ENCODE results near the gene CLBA1. TPM values are rescaled to one million over a fixed set of nuclear protein-coding genes. Genes with fewer than 3 reads are reported as not detected.

CLBA1 gene
- total RNA-seq, 2 experiments from 2014 or later = 0.82 to 1.2 TPM

GRCh38 chr14:104980611-104981531 lies 4.7 kb upstream of the CLBA1 start:
- Histone ChIP-seq H3K9me2 (ENCODE audit: insufficient read depth, low read length) (no peaks in the 10 kb centered on the region), H3K4me3 (ENCODE audit: low read depth, low read length, poor library complexity, severe bottlenecking) (no peak overlapping the region), H3K9me3 (ENCODE audit: low read length) (no peaks in the 10 kb centered on the region), H3K79me2 (ENCODE audit: insufficient read depth, low read depth, low read length) (no peaks in the 10 kb centered on the region), H3K4me1 (ENCODE audit: insufficient read depth, low read length, poor library complexity, severe bottlenecking) (peaks cover under 1% of the 10 kb centered on the region), H3K27ac (ENCODE audit: low read depth, low read length, poor library complexity, severe bottlenecking) (no peak overlapping the region), H3K36me3 (ENCODE audit: insufficient read depth, low read length) (no peaks in the 10 kb centered on the region), H4K20me1 (ENCODE audit: insufficient read depth, low read length) (no peaks in the 10 kb centered on the region), H3K4me2 (ENCODE audit: low read length) (no peak overlapping the region), H2AFZ (ENCODE audit: low read length) (no peak overlapping the region)
- POLR2A ChIA-PET = no interaction called here
- no TSS peak for BruUV-seq (replicated peaks)
- CTCF ChIA-PET (ENCODE audit: unreplicated experiment) = no interaction called here
- no peak for TF ChIP-seq EZH2phosphoT487 (IDR thresholded peaks at IDR 0.05; ENCODE audit: borderline replicate concordance, low read depth, low read length)
- TF ChIP-seq CTCF (conservative IDR thresholded peaks at IDR 0.05; ENCODE audit: low read length) = no peak
- DNase-seq (ENCODE audit: low spot score) = no peak
- intact Hi-C loops (cut with micrococcal nuclease; ENCODE audit: unreplicated experiment) = no loop called here

- Histone ChIP-seq H2AFZ (ENCODE audit: low read length) (no peak overlapping the region), H3K79me2 (ENCODE audit: insufficient read depth, low read depth, low read length) (no peaks in the 10 kb centered on the region), H3K9me2 (ENCODE audit: insufficient read depth, low read length) (no peaks in the 10 kb centered on the region), H3K4me1 (ENCODE audit: insufficient read depth, low read length, poor library complexity, severe bottlenecking) (peaks cover 3% of the 10 kb centered on the region), H3K27ac (ENCODE audit: low read depth, low read length, poor library complexity, severe bottlenecking) (no peak overlapping the region), H3K4me3 (ENCODE audit: low read depth, low read length, poor library complexity, severe bottlenecking) (no peak overlapping the region), H3K4me2 (ENCODE audit: low read length) (no peak overlapping the region), H3K9me3 (ENCODE audit: low read length) (no peaks in the 10 kb centered on the region), H4K20me1 (ENCODE audit: insufficient read depth, low read length) (no peaks in the 10 kb centered on the region), H3K36me3 (ENCODE audit: insufficient read depth, low read length) (no peaks in the 10 kb centered on the region)
- POLR2A ChIA-PET = no interaction called here
- DNase-seq (ENCODE audit: low spot score) = no peak
- CTCF ChIA-PET (ENCODE audit: unreplicated experiment) = no interaction called here
- no peak for TF ChIP-seq CTCF (conservative IDR thresholded peaks at IDR 0.05; ENCODE audit: low read length)
- no peak for TF ChIP-seq EZH2phosphoT487 (IDR thresholded peaks at IDR 0.05; ENCODE audit: borderline replicate concordance, low read depth, low read length)
- no TSS peak for BruUV-seq (replicated peaks)
- intact Hi-C loops (cut with micrococcal nuclease; ENCODE audit: unreplicated experiment) = no loop called here
Measured at GRCh38 chr14:104981699-104982541, 3.7 kb upstream of the CLBA1 start.
